Stimulated activated CD4-positive, alpha-beta T cell treated with anti-CD3 and anti-CD28 coated beads, Interleukin-2, amount 100 ng/mL, for 4 hours (primary cell): ENCODE results near the gene ZNF407.
"Not testable (repeated sequence)": the region's sequence is repeated elsewhere in the genome, so short reads cannot be mapped to it uniquely, and the experiment has no call there.

Experiments used
- DNase-seq: peaks from one replicate; pipeline ENCODE4 v3.0.0-alpha.2; 2020; ENCODE audit warnings: low read depth

The ZNF407 gene

GRCh38 chr18:74597662-74598349 lies at the start of gene ZNF407:
TSS of gene ZNF407 (plus strand) at chr18:74597870. CDS start at chr18:74631020, 33,150 bp downstream.
- DNase-seq, result peak; percentile 73

DNA sequence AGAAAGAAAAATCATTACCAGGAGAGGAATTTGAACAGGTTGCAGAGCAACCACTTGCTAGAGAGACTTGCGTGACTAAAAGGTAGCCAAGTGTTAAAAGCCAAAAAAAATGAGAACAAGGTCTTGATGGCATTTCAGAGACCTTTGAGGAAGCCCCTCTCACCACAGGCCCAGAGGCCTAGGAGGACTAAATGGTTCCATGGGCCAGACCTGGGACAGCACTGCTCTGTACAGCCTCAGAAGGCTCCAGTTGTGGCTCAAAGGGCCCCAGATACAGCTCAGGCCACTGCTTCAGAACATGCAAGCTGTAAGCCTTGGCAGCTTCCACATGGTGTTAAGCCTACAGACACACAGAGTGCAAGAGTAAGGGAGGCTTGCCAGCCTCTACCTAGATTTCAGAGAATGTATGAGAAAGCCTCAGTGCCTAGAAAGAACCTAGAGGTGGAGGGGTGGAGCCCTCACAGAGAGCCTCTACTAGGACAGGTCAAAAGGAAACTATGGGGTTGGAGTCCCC lies 48.0 kb upstream of the ZNF407 start:
- DNase-seq, result no peak

DNA sequence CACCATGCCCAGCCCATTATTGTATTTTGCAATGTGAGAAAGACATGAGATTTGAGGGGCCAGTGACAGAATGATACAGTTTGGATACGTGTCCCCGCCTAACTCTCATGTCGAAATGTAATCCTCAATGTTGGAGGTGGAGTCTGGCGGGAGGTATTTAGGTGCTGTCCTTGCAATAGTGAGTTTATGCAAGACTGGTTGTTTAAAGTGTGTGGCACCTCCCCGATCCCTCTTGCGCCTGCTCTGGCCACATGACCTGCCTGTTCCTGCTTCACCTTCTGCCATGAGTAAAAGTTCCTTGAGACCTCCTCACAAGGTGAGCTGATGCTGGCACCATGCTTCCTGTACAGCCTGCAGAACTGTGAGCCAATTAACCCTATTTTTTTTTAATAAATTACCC lies 46.8 kb upstream of the ZNF407 start:
- DNase-seq, result no peak

DNA sequence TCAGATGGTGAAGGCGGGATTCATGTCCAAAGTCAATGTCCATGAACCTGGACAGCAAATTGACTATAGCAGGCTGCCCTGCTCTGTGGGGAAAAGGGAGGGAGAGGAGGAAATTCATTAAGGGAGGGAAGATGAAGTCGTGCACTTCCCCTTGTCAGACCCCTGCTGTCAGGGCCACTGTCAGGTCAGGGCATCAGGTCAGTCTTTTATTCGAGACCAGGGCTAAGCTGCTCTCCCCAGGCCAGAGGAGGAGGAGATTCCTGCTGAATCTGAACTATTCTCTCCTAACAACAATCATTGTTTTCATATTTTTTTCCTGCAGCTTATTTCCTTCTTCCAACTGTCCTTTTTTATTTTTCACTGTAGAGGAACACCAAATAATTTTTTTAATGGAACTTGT lies 46.2 kb upstream of the ZNF407 start:
- no peak for DNase-seq

DNA sequence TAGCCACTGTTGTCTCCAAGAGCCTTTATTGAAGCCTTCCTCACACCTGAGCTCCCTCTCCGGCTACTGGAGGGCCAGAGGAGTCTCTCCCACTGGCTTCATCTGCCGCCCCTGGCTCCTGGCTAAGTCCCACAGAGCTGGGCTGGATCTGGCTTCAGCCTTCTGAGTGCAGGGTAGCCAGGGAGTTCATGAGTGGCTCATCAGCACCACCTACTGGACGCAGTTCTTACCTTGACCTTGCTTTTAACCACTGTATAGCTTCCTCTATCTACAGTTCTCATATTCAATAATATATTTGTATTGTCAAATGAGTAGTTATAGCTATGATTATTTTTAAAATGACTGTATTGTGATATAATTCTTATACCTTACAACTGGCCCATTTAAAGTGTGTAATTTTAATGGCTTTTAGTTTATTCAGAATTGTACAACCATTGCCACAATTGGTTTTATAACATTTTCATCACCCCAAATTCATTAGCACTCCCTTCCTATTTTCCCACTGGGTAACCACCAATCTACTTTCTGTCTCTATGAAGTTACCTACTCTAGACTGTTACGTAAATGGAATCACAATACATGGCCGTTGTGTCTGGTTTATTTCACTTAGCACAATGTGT lies 45.6 kb upstream of the ZNF407 start:
- DNase-seq, result peak; percentile 56

- no peak for DNase-seq
These were observed 41.5 kb upstream of the ZNF407 start for GRCh38 chr18:74556126-74556525.

DNA sequence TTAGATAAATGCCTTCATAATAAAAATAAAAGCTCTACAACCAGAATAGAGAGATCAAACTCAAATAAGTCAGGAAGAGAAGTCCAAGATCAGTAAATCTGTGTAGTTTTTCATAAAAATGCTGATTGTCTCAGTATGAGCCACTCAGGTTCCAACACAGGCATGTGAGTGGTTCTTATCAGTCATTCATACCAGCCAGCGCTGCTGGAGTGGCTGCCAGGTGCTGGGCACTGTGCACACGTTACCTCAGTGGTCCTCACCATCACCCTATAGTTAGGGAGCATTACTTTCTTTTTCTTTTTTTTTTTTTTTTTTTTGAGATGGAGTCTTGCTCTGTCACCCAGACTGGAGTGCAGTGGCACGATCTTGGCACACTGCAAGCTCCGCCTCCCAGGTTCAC lies 39.6 kb upstream of the ZNF407 start:
- no peak for DNase-seq

- DNase-seq, result no peak
These were observed 35.4 kb upstream of the ZNF407 start for GRCh38 chr18:74562131-74562730.

DNA sequence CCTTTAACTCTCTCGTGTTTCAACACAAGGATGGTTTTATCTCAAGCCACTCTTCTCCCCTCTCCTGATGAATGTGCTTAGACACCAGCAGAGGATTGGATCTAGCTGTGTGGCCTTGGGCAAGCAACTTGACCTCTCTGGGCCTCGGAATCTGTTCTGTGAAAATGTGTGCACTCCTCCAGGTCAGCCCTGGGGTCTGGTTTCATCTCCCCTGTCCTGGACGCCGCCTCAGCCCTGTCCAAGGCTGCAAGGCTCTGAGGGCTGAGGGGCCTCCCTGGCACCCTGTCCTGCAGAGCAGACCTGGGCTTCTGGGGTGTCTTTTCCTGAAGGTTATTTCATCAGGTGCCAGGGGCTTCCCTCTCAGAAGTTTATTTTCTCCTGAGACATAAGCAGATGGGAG lies 34.9 kb upstream of the ZNF407 start:
- no peak for DNase-seq

- DNase-seq, result no peak
These were observed 33.7 kb upstream of the ZNF407 start for GRCh38 chr18:74563999-74564398.

- DNase-seq, result not testable (repeated sequence)
These were observed 32.5 kb upstream of the ZNF407 start for GRCh38 chr18:74565164-74565563.

DNA sequence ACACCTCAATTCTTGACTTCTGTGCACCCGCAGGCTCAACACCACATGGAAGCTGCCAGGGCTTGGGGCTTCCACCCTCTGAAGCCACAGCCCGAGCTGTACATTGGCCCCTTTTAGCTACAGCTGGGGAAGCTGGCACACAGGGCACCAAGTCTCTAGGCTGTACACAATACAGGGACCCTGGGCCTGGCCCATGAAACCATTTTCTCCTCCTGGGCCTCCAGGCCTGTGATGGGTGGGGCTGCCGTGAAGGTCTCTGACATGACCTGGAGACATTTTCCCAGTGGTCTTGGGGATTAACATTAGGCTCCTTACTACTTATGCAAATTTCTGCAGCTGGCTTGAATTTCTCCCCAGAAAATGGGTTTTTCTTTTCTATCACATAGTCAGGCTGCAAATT lies 31.7 kb upstream of the ZNF407 start:
- not testable (repeated sequence) for DNase-seq

DNA sequence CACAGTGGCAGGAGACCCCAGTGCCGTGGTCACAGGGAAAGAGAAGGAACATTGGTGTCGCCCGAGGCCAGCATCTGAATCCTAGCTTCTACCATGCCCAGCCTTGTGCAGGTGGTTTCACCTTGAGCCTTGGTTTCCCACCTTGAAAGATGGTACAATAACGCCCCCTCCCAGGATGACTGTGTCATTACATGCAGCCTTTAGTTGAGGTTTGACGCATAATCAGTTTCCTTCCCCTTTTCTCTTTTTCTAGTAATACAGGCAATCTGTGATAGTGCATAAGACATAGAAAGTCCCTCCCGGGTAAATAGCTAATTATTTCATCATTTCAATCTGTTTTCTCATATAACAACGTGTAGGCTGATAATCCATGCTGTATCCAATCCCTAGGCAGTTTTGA lies 29.8 kb upstream of the ZNF407 start:
- DNase-seq, result no peak

GRCh38 chr18:74569401-74569800 lies 28.3 kb upstream of the ZNF407 start:
- no peak for DNase-seq

DNA sequence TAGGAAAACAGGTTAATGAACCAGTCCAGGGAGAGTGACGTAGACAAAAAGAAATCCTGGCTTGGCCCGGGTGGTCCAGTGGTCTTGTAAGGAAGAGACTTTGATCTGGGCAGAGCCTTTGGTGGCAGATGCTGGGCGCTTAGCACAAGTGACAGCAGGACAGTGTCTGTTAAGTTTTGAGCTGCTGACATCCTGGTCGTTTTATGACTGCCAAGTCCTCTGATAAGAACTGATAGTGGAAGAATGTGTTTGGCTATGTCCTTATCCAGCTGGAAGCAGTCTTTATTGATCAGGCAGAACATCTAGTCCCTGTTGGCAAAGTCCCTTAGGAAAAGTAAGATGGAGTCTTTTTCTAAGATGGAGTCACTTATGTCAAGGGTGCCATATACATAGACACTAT lies 27.4 kb upstream of the ZNF407 start:
- DNase-seq, result no peak

GRCh38 chr18:74571895-74572680 lies 25.6 kb upstream of the ZNF407 start:
- no peak for DNase-seq

GRCh38 chr18:74573053-74573452 lies 24.6 kb upstream of the ZNF407 start:
- DNase-seq, result no peak

DNA sequence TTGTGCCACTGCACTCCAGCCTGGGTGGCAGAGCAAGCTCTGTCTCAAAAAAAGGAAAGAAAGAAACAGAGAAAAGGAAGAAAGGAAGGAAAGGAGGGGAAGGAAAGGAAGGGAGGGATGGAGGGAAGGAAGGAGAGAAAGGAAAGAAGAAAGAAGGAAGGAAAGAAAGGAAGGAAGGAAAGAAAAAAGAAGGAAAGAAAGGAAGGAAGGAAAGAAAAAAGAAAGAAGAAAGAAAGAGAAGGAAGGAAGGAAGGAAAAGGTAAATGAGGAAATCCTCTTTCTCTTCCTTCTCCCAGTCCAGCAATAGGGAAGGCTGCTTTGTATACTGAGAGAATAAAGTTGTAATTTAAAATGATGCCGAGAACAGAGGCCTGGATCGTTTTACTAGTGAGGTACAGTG lies 22.8 kb upstream of the ZNF407 start:
- no peak for DNase-seq

GRCh38 chr18:74577019-74577418 lies 20.7 kb upstream of the ZNF407 start:
- no peak for DNase-seq

GRCh38 chr18:74579496-74580065 lies 18.1 kb upstream of the ZNF407 start:
- no peak for DNase-seq

- DNase-seq, result no peak
These were observed 15.0 kb upstream of the ZNF407 start for GRCh38 chr18:74582642-74583041.

GRCh38 chr18:74587441-74587840 lies 10.2 kb upstream of the ZNF407 start:
- DNase-seq, result no peak
